GM13977 (cell line): ENCODE results near the gene LCE1E.

Experiments used
- DNase-seq: peaks from one replicate; pipeline ENCODE4 v3.0.0; 2012; ENCODE audit warnings: low spot score
- CTCF ChIP-seq: IDR thresholded peaks from 2 replicates; pipeline ENCODE4 v1.5.1; 2012; ENCODE audit warnings: mild to moderate bottlenecking, control low read depth; ENCODE audit not compliant: insufficient read depth; ENCODE audit errors: extremely low read depth, missing control alignments
- in situ Hi-C: fragments of 300-500 bp; cut with MboI; formaldehyde crosslinking; loops from one replicate; pipeline ENCODE4 v1.12.0; 2022; ENCODE audit warnings: low sequenced_read_pairs, low pct_unique_long_range_greater_than_20kb, mixed read lengths, inconsistent platforms; ENCODE audit not compliant: unreplicated experiment

Gene LCE1E

GRCh38 chr1:152758636-152759035 is 27.4 kb upstream of the LCE1E start:
- in situ Hi-C loops, result no loop called here
- TF ChIP-seq CTCF, result no peak
- DNase-seq, result no peak

GRCh38 chr1:152759453-152760173 is 26.4 kb upstream of the LCE1E start:
- in situ Hi-C loops, result no loop called here
- no peak for TF ChIP-seq CTCF
- DNase-seq, result no peak

- no peak for TF ChIP-seq CTCF
- DNase-seq, result no peak
These were observed 25.4 kb upstream of the LCE1E start for GRCh38 chr1:152760551-152761190.

GRCh38 chr1:152761609-152762213 is 24.3 kb upstream of the LCE1E start:
- no peak for DNase-seq
- in situ Hi-C loops, result no loop called here
- no peak for TF ChIP-seq CTCF

More at GRCh38 chr1:152760551-152761190, 25.4 kb upstream of the LCE1E start:
- in situ Hi-C loops, result no loop called here

GRCh38 chr1:152768847-152769533 is 17.1 kb upstream of the LCE1E start:
- TF ChIP-seq CTCF, result no peak
- DNase-seq, result no peak
- in situ Hi-C loops, result no loop called here

- in situ Hi-C loops, result no loop called here
- no peak for DNase-seq
- TF ChIP-seq CTCF, result no peak
These were observed 15.6 kb upstream of the LCE1E start for GRCh38 chr1:152770411-152770810.
